ENCODE measurements around the gene EMILIN1.

EMILIN1 gene

GRCh38 chr2:27050281-27050995 lies 28.0 kb upstream of the EMILIN1 start:
- Mint-ChIP-seq H3K4me1 (peaks cover 41% of the 10 kb centered on the region), H3K27me3 (no peaks in the 10 kb centered on the region), H3K27ac (peak overlapping the region; percentile 98 to 100), H3K4me3 (peak overlapping the region; percentile 89 to 95), H3K9me3 (peaks cover 0 to 6% of the 10 kb centered on the region in 2 donors)
- ATAC-seq: peak; percentile 75
- DNase-seq: peak; percentile 94 to 95

- H3K4me1 Mint-ChIP-seq: peaks cover 41% of the 10 kb centered on the region
- no peaks in the 10 kb centered on the region for H3K27me3 Mint-ChIP-seq
Observed at GRCh38 chr2:27050996-27051901, 27.2 kb upstream of the EMILIN1 start, which contains the start of gene AGBL5. Gene AGBL5 (plus strand): TSS chr2:27051668. CDS start chr2:27052959, 1,291 bp downstream.

GRCh38 chr2:27051902-27052645 lies 26.3 kb upstream of the EMILIN1 start:
- DNase-seq: no peak
- peak overlapping the region; percentile 81 to 95 for H3K27ac Mint-ChIP-seq
- peaks cover 41% of the 10 kb centered on the region for H3K4me1 Mint-ChIP-seq

More at GRCh38 chr2:27050996-27051901, 27.2 kb upstream of the EMILIN1 start, which contains the start of gene AGBL5:
- Mint-ChIP-seq H3K9me3 (peaks cover 0 to 6% of the 10 kb centered on the region in 2 donors), H3K4me3 (peak within 1 kb of the TSS; percentile 89 to 95), H3K27ac (peak within 1 kb of the TSS; percentile 98 to 100)
- ATAC-seq: peak; percentile 84
- DNase-seq: peak; percentile 95 to 97

GRCh38 chr2:27053321-27053720 lies 25.1 kb upstream of the EMILIN1 start:
- no peak for ATAC-seq
- Mint-ChIP-seq H3K27ac (peak overlapping the region in 1 of 2 donors; percentile 24), H3K4me3 (peak overlapping the region in 1 of 2 donors; percentile 1)

More at GRCh38 chr2:27051902-27052645, 26.3 kb upstream of the EMILIN1 start:
- no peak for ATAC-seq
- H3K9me3 Mint-ChIP-seq: peaks cover 0 to 6% of the 10 kb centered on the region in 2 donors
- peak overlapping the region; percentile 86 to 95 for H3K4me3 Mint-ChIP-seq
- no peaks in the 10 kb centered on the region for H3K27me3 Mint-ChIP-seq

GRCh38 chr2:27053776-27054175 lies 24.6 kb upstream of the EMILIN1 start:
- ATAC-seq (no peak), DNase-seq (no peak)
- Mint-ChIP-seq H3K9me3 (peaks cover 0 to 6% of the 10 kb centered on the region in 2 donors), H3K27me3 (no peaks in the 10 kb centered on the region), H3K27ac (no peak overlapping the region), H3K4me3 (no peak overlapping the region), H3K4me1 (peaks cover 41% of the 10 kb centered on the region)

More at GRCh38 chr2:27053321-27053720, 25.1 kb upstream of the EMILIN1 start:
- Mint-ChIP-seq H3K9me3 (peaks cover 0 to 6% of the 10 kb centered on the region in 2 donors), H3K27me3 (no peaks in the 10 kb centered on the region), H3K4me1 (peaks cover 41% of the 10 kb centered on the region)
- DNase-seq: no peak

GRCh38 chr2:27054721-27055120 lies 23.7 kb upstream of the EMILIN1 start:
- no peak for ATAC-seq
- peaks cover 0 to 6% of the 10 kb centered on the region in 2 donors for H3K9me3 Mint-ChIP-seq
- no peak overlapping the region for H3K27ac Mint-ChIP-seq
- no peak for DNase-seq
- H3K4me1 Mint-ChIP-seq: peaks cover 35% of the 10 kb centered on the region
- H3K4me3 Mint-ChIP-seq: no peak overlapping the region
- H3K27me3 Mint-ChIP-seq: no peaks in the 10 kb centered on the region

- DNase-seq: no peak
- H3K27me3 Mint-ChIP-seq: no peaks in the 10 kb centered on the region
- no peak overlapping the region for H3K27ac Mint-ChIP-seq
- ATAC-seq: no peak
- no peaks in the 10 kb centered on the region for H3K9me3 Mint-ChIP-seq
- H3K4me1 Mint-ChIP-seq: peaks cover 12% of the 10 kb centered on the region
- H3K4me3 Mint-ChIP-seq: no peak overlapping the region
Observed at GRCh38 chr2:27057184-27057583, 21.2 kb upstream of the EMILIN1 start.

GRCh38 chr2:27058210-27058609 lies 20.2 kb upstream of the EMILIN1 start:
- Mint-ChIP-seq H3K27me3 (no peaks in the 10 kb centered on the region), H3K4me3 (no peak overlapping the region), H3K27ac (no peak overlapping the region), H3K9me3 (no peaks in the 10 kb centered on the region), H3K4me1 (peaks cover 2% of the 10 kb centered on the region)
- ATAC-seq (no peak), DNase-seq (no peak)

- DNase-seq (no peak), ATAC-seq (no peak)
- Mint-ChIP-seq H3K4me1 (no peaks in the 10 kb centered on the region), H3K27me3 (no peaks in the 10 kb centered on the region), H3K27ac (no peak overlapping the region), H3K4me3 (no peak overlapping the region), H3K9me3 (no peaks in the 10 kb centered on the region)
Observed at GRCh38 chr2:27059141-27059820, 19.1 kb upstream of the EMILIN1 start.

GRCh38 chr2:27060323-27060722 lies 18.1 kb upstream of the EMILIN1 start:
- ATAC-seq: no peak
- H3K9me3 Mint-ChIP-seq: no peaks in the 10 kb centered on the region
- H3K4me1 Mint-ChIP-seq: no peaks in the 10 kb centered on the region
- no peaks in the 10 kb centered on the region for H3K27me3 Mint-ChIP-seq
- DNase-seq: no peak
- H3K27ac Mint-ChIP-seq: no peak overlapping the region
- no peak overlapping the region for H3K4me3 Mint-ChIP-seq

GRCh38 chr2:27065128-27065527 lies 13.3 kb upstream of the EMILIN1 start:
- Mint-ChIP-seq H3K4me3 (no peak overlapping the region), H3K4me1 (peaks cover 31% of the 10 kb centered on the region), H3K27ac (no peak overlapping the region), H3K27me3 (no peaks in the 10 kb centered on the region), H3K9me3 (no peaks in the 10 kb centered on the region)
- DNase-seq: no peak
- no peak for ATAC-seq

GRCh38 chr2:27067385-27067784 lies 11.0 kb upstream of the EMILIN1 start:
- H3K27ac Mint-ChIP-seq: peak overlapping the region in 1 of 2 donors; percentile 51

GRCh38 chr2:27069436-27069835 lies 9.0 kb upstream of the EMILIN1 start:
- no peak for ATAC-seq
- no peaks in the 10 kb centered on the region for H3K9me3 Mint-ChIP-seq
- peak overlapping the region; percentile 97 to 98 for H3K4me3 Mint-ChIP-seq
- no peak for DNase-seq
- H3K27me3 Mint-ChIP-seq: no peaks in the 10 kb centered on the region
- peaks cover 67% of the 10 kb centered on the region for H3K4me1 Mint-ChIP-seq
- peak overlapping the region; percentile 79 to 86 for H3K27ac Mint-ChIP-seq

More at GRCh38 chr2:27067385-27067784, 11.0 kb upstream of the EMILIN1 start:
- peaks cover 46% of the 10 kb centered on the region for H3K4me1 Mint-ChIP-seq
- H3K27me3 Mint-ChIP-seq: no peaks in the 10 kb centered on the region
- no peak overlapping the region for H3K4me3 Mint-ChIP-seq
- ATAC-seq (no peak), DNase-seq (no peak)
- H3K9me3 Mint-ChIP-seq: no peaks in the 10 kb centered on the region

GRCh38 chr2:27069961-27070618 lies 8.3 kb upstream of the EMILIN1 start:
- no peak for DNase-seq
- Mint-ChIP-seq H3K4me1 (peaks cover 73% of the 10 kb centered on the region), H3K4me3 (peak overlapping the region; percentile 97 to 98), H3K27me3 (no peaks in the 10 kb centered on the region), H3K27ac (peak overlapping the region; percentile 65 to 79), H3K9me3 (no peaks in the 10 kb centered on the region)
- ATAC-seq: no peak

Measured in stimulated activated naive CD8-positive, alpha-beta T cell treated with anti-CD3 and anti-CD28 coated beads, Interleukin-15, amount 100 ng/mL, for 72 hours (primary cell).